Prostate gland (tissue), 2 donors: ENCODE results near the gene CFAP54.

Source experiments
- CTCF ChIP-seq, 4 experiments: fragments of 200-600 bp in 2 of 4; fragments of 450-650 bp in 2 of 4; sonication (generic) in 2 of 4; IDR thresholded peaks; 1 replicate in 3 of 4; 2 replicates in 1 of 4; pipeline ENCODE4 v1.5.1; 2016 to 2019; ENCODE audit warnings: antibody characterized with exemption in 4 of 4, mild to moderate bottlenecking in 2 of 4, moderate library complexity in 2 of 4
- POLR2A ChIP-seq: fragments of 450-650 bp; IDR thresholded peaks from one replicate; pipeline ENCODE4 v1.6.1; 2016; ENCODE audit warnings: antibody characterized with exemption, mild to moderate bottlenecking

GRCh38 chr12:96503976-96504375 lies 14.6 kb downstream of the CFAP54 start:
- TF ChIP-seq CTCF (IDR thresholded peaks at IDR 0.05) = no peak
- TF ChIP-seq POLR2A = no peak
